Measurements from ENCODE around the gene CHEK1. TPM values are rescaled to one million over a fixed set of nuclear protein-coding genes. Genes with fewer than 3 reads are reported as not detected.

Gene CHEK1
- total and polyA plus RNA-seq, 3 donors from 2014 or later: 11.5 to 25.8 (median 25.1) TPM

- intact Hi-C loops (cut with DNase I; ENCODE audit: low total_unique reads): no loop called here
- H3K4me1 ChIP-seq: peaks cover 3% of the 10 kb centered on the region
- TF ChIP-seq POLR2A (IDR thresholded peaks at IDR 0.05): peak; percentile 74
- TF ChIP-seq CTCF (IDR thresholded peaks at IDR 0.05): no peak
- peak within 1 kb of the TSS; percentile 79 to 86 for H3K4me3 ChIP-seq
- H3K36me3 ChIP-seq (ENCODE audit: low read depth, missing control alignments): no peaks in the 10 kb centered on the region
- no peaks in the 10 kb centered on the region for H3K9me3 ChIP-seq
- peak within 1 kb of the TSS; percentile 86 to 94 for H3K27ac ChIP-seq
- WGBS, 2 donors: 0% methylated on average over 23 to 55 of the region's 55 CpGs
- no peaks in the 10 kb centered on the region for H3K27me3 ChIP-seq
- DNase-seq: peak; percentile 100
Measured at GRCh38 chr11:125592305-125593113, 32.5 kb upstream of the CHEK1 start, which contains the start of gene STT3A. STT3A (plus strand) TSS chr11:125592852; CDS start chr11:125595916, 3,064 bp downstream.

- 0 to 1% methylated on average over 18 of the region's 18 CpGs for WGBS, 2 donors
- H3K4me3 ChIP-seq: peak overlapping the region; percentile 79 to 86
- no peak for TF ChIP-seq POLR2A (IDR thresholded peaks at IDR 0.05)
- no peak for TF ChIP-seq CTCF (IDR thresholded peaks at IDR 0.05)
- H3K27me3 ChIP-seq: no peaks in the 10 kb centered on the region
- no peaks in the 10 kb centered on the region for H3K36me3 ChIP-seq (ENCODE audit: low read depth, missing control alignments)
- intact Hi-C loops (cut with DNase I; ENCODE audit: low total_unique reads): no loop called here
- H3K9me3 ChIP-seq: no peaks in the 10 kb centered on the region
- H3K27ac ChIP-seq: peak overlapping the region; percentile 63 to 79
- no peak for DNase-seq
- peaks cover 3% of the 10 kb centered on the region for H3K4me1 ChIP-seq
Measured at GRCh38 chr11:125593114-125593820, 31.7 kb upstream of the CHEK1 start.

- H3K27ac ChIP-seq: no peak overlapping the region
- H3K36me3 ChIP-seq (ENCODE audit: low read depth, missing control alignments): no peaks in the 10 kb centered on the region
- TF ChIP-seq POLR2A (IDR thresholded peaks at IDR 0.05): no peak
- no peak for TF ChIP-seq CTCF (IDR thresholded peaks at IDR 0.05)
- peaks cover 3% of the 10 kb centered on the region for H3K4me1 ChIP-seq
- 57 to 82% methylated on average over 3 of the region's 3 CpGs for WGBS, 2 donors
- H3K9me3 ChIP-seq: no peaks in the 10 kb centered on the region
- intact Hi-C loops (cut with DNase I; ENCODE audit: low total_unique reads): no loop called here
- DNase-seq: no peak
- no peaks in the 10 kb centered on the region for H3K27me3 ChIP-seq
- H3K4me3 ChIP-seq: no peak overlapping the region
Measured at GRCh38 chr11:125594958-125595357, 30.0 kb upstream of the CHEK1 start.

- H3K27me3 ChIP-seq: no peaks in the 10 kb centered on the region
- no peak overlapping the region for H3K4me3 ChIP-seq
- H3K9me3 ChIP-seq: no peaks in the 10 kb centered on the region
- WGBS, 2 donors: 93 to 98% methylated on average over 2 of the region's 2 CpGs
- intact Hi-C loops (cut with DNase I; ENCODE audit: low total_unique reads): no loop called here
- no peaks in the 10 kb centered on the region for H3K36me3 ChIP-seq (ENCODE audit: low read depth, missing control alignments)
- no peak for DNase-seq
- TF ChIP-seq POLR2A (IDR thresholded peaks at IDR 0.05) (no peak), CTCF (IDR thresholded peaks at IDR 0.05) (no peak)
- H3K4me1 ChIP-seq: no peaks in the 10 kb centered on the region
- H3K27ac ChIP-seq: no peak overlapping the region
Measured at GRCh38 chr11:125600663-125601062, 24.3 kb upstream of the CHEK1 start.

Data from testis (tissue), 3 donors.